HG02852 (cell line): ENCODE data around the gene GPHN.
A peak's percentile ranks its signal among the peaks of the same experiment; 100 is the strongest.
"Not testable (repeated sequence)": the region's sequence is repeated elsewhere in the genome, so short reads cannot be mapped to it uniquely, and the experiment has no call there.

Source experiments
- ATAC-seq: cut with Tn5 transposase; IDR thresholded peaks from one replicate; pipeline ENCODE4 v1.9.1; 2021; ENCODE audit warnings: mild to moderate bottlenecking, moderate library complexity; ENCODE audit not compliant: unreplicated experiment

Gene GPHN

DNA sequence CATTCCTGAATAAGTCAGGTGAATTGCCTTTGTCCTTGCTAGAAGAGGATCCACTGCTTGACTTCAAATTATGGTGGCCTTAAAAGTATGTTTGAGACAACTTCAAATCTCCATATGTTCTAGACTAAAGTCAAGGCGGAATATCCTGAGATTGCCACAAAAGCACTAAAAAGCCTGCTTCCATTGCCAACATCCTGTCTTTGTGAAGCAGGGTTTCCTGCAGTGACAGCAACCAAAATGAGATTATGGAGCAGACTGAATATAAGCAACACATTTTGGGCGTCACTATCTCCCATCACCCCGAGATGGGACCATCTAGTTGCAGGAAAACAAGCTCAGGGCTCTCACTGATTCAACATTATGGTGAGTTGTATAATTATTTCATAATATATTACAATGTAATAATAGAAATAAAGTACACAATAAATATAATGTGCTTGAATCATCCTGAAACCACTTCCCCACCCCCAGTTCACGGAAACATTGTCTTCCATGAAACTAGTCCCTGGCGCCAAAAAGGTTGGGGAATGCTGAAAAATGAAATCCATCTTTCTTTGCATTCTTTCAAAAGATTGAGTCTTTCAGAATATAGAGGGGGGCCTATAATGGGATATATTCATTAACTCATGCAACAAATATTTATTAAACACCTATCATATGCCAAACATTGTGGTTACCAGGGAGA is 143.7 kb downstream of the GPHN start:
- no peak for ATAC-seq

DNA sequence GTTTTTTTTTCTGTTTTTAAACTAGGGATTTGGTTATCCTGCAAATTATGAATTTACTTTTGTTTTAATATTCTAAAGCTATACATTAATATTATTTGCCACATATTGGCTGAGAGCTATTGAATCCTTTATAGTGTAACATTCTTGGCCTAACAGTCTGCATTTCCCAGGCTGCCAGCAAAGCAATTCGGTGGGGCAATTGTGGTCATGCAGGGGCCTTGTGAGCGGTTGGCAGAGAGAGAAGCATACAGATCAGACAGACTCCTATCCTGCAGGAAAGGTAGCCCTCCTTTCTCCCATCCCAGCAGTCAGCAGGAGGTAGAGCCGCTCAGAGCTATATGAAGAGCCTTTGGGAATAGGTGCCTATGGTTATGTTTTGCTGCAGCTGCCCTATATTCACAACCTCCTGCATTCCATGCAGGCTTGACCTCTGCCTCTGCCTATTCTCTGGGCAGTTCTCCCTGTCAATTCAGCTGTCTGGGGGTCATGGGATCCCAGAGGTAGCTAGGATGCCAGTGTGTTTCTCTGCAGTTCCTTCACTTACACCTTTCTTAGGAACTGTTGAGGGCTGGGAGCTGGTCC is 144.7 kb downstream of the GPHN start:
- no peak for ATAC-seq

DNA sequence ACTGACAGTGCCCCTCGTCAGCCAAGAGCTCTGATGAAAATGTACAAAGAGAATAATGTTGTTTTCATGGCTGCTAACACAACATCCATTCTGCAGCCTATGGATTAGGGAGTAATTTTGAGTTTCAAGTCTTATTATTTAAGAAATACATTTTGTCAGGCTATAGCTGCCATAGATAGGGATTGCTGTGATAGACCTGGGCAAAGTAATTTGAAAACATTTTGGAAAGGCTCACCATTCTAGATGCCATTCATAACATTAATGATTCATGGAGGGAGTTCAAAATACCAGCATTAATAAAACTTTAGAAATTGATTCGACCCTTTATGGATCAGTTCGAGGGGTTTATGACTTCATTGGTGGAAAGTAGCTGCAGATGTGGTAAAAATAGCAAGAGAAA is 149.8 kb downstream of the GPHN start:
- ATAC-seq, result no peak

DNA sequence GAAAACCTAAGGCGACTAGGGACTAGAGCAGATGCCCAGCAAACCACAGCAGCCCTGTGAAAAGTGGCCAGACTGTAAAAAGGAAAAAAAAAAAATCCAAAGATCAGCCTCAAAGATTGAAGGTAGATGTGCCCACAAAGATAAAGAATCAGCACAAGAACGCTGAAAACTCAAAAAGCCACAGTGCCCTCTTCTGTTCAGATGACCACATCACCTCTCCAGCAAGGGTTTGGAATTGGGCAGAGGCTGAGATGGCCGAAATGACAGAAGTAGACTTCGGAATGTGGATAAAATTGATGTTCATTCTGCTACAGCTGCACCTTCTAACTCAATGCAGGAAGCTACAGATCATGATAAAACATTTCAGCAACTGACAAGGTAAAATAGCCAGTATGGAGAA is 154.4 kb downstream of the GPHN start:
- no peak for ATAC-seq

DNA sequence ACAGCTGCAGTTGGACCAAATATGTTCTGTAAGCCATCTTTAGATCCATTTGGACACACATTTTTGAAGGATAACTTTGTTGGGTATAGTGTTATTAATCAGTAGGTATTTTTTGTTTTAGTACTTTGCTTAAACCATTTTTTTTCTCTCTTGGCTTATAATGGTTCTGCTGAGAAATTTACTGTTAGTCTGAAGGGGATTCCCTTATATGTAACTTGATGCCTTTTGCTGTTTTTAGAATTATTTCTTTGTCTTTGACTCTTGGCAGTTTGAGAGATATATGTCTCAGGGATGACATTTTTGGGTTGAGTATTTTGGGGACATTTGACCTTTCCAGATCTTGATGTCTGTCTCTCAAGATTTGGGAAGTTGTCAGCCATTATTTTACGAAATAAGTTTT is 169.8 kb downstream of the GPHN start:
- no peak for ATAC-seq

DNA sequence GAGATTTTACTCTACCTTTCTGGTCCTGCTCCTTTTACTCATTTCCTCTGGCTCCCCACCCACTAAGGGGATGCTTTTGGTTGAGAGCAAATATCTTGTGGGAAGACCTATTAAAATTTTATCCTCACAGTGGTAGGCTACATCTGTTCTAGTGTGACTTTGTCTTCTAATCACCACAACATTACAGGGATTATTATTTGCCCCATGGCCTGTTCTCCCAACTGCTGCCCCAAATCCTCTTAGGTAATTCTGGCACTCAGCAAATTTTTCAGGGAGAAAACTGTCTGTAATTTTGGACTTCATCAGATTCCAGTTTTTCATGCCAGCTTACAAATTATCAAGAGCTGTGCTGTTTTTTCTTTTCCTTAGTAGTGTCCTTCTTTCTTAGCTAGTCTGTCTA is 172.3 kb downstream of the GPHN start:
- no peak for ATAC-seq

DNA sequence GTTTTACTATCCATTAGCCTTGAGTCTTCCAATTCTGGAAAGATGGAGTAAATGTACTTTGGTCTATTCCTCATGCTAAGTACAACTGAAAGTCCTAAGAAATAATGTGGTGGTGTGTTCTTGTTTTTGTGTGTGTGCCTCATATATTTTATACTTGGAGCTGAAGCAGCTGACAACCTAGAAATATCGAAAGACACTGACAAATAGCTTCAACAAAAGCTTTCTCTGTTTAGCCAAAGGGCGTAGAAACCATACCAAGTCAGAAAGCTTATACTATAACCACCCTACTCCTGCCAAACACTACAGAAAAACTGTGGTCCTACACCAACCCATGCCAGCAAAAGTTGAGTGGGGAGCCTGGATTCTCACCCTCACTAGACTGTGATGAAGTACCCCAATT is 188.4 kb downstream of the GPHN start:
- ATAC-seq, result no peak

DNA sequence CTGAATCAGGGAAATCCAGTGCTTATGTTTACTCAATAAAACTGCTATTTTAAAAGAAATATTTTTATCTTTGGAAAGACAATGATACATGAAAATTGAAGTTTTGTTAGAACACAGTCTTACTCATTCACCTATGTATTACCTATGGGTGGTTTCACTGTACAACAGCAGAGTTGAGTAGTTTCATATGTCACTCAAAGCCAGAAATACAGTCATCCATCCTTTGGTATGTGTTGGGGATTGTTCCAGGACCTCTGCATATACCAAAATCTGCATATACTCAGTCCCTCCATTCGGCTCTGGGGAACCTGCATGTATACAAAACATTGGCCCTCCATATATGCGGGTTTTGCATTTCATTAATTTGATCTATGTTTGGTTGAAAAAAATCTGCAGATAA is 190.6 kb downstream of the GPHN start:
- no peak for ATAC-seq

DNA sequence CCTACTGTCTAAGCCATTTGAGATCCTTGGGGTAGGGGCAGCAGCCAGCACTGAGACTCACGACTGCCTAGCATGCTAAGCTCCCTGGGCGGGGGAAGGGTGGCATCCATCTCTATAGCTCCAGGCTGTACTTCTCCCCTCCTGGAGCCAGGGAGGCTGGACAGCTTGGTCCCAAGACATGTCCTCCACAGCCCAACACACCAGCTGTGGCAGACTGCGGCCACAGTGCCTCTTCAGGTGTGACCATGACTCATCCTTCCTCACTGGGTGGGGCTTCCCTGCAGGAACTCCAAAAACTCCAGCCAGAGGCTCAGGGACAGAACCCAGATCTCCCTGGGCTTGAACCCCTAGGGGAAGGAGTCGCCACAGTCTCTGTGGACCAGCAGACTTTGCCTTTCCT is 193.9 kb downstream of the GPHN start:
- ATAC-seq, result no peak

DNA sequence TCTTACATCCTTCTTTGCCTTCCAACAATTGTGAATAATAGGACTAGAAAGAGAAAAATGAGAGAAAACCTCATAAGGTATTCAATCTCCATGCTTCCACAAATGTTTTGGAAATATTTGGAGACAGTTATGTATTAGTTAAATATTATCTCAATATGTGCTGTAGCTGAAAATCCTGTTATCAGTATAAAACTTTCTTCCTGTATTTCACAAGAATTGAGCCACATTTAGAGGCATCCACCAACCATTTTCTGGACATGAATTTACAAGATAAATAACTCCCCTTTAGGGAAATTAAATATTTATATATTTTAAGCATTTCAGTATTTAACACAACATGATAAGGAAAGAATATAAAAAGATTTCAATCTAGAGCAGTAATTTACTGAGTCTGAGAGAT is 200.3 kb downstream of the GPHN start:
- ATAC-seq, result no peak

DNA sequence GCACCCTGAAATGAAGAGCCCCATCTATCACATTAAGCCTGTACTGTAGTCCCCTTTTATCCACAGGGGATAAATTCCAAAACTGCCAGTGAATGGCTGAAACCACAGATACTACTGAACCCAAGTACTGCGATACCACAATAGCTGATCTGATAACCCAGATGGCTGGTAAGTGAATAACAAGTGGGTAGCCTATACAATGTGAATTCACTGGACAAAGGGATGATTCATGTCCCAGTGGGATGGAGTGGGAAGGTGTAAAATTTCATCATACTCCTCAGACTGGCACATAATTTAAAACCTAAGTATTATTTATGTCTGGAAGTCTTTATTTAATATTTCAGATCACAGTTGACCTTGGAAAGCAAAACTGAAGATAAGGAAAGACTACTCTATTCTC is 201.3 kb downstream of the GPHN start:
- no peak for ATAC-seq

DNA sequence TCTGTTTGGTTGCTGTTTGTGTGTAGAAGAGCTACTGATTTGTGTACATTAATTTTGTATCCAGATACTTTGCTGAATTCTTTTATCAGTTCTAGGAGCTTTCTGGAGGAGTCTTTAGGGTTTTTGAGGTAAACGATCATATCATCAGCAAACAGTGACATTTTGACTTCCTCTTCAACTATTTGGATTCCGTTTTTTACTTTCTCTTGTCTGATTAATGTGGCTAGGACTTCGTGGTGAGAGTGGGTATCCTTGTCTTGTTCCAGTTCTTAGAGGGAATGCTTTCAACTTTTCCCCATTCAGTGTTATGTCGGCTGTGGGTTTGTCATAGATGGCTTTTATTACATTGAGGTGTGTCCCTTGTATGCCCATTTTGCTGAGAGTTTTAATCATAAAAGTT is 206.3 kb downstream of the GPHN start:
- not testable (repeated sequence) for ATAC-seq

DNA sequence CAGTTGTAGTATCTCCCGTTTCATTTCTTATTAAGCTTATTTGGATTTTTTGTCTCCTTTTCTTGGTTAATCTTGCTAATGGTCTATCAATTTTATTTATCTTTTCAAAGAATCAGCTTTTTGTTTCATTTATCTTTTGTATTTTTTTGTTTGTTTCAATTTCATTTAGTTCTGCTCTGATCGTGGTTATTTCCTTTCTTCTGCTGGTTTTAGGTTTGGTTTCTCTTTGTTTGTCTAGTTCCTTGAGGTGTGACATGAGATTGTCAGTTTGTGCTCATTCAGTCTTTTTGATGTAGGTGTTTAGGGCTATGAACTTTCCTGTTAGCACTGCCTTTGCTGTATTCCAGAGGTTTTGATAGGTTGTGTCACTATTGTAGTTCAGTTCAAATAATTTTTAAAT is 207.4 kb downstream of the GPHN start:
- not testable (repeated sequence) for ATAC-seq

DNA sequence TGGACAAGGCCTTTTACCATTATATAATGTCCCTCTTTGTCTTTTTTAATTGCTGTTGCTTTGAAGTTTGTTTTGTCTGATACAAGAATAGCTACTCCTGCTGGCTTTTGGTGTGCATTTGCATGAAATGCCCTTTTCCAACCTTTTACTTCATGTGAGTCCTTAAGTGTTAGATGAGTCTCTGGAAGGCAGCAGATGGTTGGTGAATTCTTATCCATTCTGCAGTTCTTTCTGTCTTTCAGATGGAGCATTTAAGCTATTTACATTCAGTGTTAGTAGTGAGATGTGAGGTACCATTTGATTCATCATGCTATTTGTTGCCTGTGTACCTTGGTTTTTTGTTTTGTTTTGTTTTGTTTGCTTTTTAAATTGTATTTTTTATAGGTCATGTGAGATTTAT is 208.3 kb downstream of the GPHN start:
- no peak for ATAC-seq

DNA sequence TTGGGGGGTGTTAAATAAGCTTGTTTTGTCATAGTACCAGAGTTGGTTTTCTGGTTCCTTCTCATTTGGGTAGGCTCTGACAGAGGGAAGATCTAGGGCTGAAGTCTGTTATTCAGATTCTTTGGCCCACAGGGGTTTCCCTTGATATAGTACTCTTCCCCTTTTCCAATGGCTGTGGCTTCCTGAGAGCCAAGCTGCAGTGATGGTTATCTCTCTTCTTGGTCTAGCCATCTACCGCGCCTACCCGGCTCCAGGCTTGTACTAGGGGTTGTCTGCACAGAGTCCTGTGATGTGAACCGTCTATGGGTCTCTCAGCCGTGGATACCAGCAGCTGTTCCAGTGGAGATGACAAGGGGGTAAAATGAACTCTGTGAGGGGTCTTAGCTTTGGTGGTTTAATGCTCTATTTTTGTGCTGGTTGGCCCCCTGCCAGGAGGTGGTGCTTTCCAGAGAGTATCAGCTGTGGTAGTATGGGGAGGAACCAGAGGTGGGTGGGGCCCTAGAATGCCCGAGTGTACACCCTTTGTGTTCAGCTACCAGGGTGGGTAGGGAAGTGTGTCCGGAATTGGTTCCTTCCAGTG is 209.7 kb downstream of the GPHN start:
- ATAC-seq, result no peak

DNA sequence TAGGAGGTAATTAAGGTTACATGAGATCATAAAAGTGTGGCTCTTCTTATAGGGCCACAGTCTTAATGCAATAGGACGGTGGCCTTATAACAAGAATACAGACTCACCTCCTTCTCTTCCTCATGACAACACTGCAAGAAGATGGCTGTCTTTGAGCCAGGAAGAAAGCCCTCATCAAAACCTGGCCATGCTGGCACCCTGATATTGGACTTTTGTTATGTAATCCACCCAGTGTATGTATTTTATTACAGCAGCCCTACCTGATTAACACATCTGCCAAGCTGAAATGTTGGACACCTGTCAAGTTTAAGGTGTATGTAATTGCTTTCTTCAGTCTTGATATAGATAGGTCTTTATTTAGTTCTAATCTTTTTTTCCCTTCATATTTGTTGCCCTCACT is 217.0 kb downstream of the GPHN start:
- no peak for ATAC-seq

DNA sequence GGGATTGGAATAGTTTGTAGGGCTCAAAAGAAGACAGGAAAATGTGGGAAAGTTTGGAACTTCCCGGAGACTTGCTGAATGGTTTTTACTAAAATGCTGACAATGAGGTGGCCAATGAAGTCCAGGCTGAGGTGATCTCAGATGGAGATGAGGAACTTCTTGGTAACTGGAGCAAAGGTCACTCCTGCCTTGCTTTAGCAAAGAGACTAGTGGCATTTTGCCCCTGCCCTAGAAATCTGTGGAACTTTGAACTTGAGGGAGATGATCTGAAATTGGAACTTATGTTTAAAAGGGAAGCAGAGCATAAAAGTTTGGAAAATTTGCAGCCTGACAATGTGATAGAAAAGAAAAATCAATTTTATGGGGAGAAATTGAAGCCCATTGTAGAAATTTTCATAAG is 223.4 kb downstream of the GPHN start:
- ATAC-seq, result not testable (repeated sequence)

DNA sequence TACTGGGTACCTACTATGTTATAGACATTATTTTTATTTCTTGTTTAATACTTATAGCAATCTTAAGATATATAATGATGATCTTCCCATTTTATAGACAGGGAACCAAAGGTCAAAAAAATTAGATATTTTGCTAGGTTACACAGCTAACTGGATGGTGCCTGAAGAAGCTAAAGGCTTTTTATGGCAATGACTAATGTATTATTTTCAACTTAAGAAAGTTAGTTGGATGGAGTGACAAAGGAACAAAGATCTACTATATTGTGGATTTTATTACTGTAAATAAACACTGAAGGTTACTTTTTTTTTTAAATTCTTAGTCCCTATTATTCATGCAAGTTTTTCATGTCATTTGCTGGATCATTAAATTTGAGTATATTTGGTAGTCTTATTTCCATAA is 227.9 kb downstream of the GPHN start:
- no peak for ATAC-seq

DNA sequence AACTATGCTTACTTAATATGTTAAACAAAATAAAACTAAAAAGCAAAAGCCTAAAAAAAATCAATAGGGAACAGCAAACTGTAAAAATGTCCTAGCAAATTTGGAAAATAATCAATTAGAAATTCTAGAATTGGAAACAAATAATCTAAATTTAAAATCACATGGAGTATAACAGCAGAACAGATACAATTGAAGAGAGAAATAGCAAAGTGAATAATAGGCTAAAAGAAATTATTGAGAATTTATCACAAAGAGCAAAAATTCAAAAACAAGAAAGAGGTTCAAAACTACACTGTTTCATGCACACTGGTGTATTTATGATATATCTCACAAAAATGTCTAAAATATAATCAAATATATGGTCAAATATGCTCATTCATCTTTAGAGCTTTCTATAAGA is 231.9 kb downstream of the GPHN start:
- no peak for ATAC-seq

DNA sequence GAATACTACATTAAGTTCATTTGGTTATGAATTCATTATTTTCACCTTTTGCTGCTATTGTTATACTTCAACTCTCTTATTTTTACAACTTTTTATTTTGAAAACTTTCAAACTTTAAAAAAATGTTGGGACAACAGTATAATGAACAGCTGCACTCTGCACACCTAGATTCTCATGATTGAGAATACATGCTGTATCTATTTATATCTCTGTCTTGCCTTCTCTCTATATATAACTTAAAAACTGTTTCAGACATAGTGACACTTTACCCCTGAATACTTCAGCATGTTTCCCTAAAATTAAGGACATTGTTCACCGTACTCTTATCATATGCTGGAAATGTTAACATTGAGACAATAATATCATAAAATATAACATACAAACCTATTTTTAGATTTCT is 237.1 kb downstream of the GPHN start:
- ATAC-seq, result no peak

DNA sequence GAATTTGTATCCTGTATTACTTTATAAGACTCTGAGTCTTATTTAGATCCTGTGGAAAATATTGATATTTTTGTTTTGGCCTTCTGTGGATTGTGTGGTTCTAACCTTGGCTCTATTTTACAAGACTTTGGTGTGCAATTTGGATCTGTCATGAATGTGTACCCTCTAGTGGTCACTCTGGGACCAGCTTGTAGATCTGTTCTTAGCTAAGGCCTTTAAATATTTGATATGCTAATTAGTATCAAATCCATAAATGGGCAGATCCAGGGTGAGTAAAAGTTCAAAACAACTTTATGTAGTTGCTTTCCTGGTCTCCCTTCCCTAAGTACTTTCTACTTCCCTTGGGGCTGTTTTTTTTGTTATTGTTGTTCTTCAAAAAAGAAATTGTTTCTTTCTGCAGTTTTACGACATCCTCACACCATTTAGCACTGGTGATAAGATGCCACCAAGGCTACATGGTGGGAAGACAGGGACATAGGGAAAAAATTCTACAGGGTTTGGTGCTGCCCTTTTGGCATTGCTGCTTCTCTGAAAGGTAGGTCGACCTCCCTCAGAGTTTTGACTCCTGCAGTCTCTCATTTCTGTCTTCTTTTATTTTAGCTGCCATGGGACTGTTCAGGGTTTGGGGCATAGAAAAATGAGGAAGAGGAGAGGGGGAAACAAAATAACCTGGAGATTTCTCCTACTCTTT is 238.5 kb downstream of the GPHN start:
- ATAC-seq, result no peak

DNA sequence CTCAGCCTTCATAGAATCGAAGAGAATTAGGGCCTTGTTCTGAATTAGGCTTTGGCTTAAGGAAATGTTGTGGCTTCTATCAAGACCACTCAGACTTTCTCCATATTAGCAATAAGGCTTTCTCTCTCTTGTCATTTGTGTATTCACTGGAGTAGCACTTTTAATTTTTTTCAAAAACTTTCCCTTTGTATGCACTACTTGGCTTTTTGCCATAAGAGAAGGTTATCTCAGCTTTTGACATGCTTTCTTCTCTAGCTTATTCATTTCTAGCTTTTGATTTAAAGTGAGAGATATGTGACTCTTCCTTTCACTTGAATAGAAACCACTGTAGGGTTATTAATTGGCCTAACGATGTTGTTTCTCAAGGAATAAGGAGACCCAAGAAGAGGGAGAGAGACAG is 244.2 kb downstream of the GPHN start:
- ATAC-seq, result peak; percentile 90
